Uterus (tissue), 4 donors: ENCODE measurements around the gene RPS14. TPM values are rescaled to one million over a fixed set of nuclear protein-coding genes. Genes with fewer than 3 reads are reported as not detected.

ENCODE experiments used
- DNase-seq, 2 donors: peaks; one replicate each; pipeline ENCODE4 v3.0.0-alpha.2; 2019 to 2020
- H3K27ac ChIP-seq, 2 donors: fragments of 200-600 bp; sonication (generic); 1 replicate in 1 of 2; 2 replicates in 1 of 2; pipeline ENCODE4 v1.5.1; 2016 to 2018
- H3K27me3 ChIP-seq, 2 donors: fragments of 200-600 bp; sonication (generic); one replicate each; pipeline ENCODE4 v1.5.1; 2018 to 2019; ENCODE audit warnings: control low read depth in 1 of 2
- H3K36me3 ChIP-seq, 2 donors: fragments of 200-600 bp; sonication (generic); one replicate each; pipeline ENCODE4 v1.5.1; 2019; ENCODE audit warnings: control low read depth in 1 of 2
- H3K4me1 ChIP-seq, 2 donors: fragments of 200-600 bp; sonication (generic); one replicate each; pipeline ENCODE4 v1.5.1; 2018 to 2019; ENCODE audit warnings: control low read depth in 1 of 2
- H3K4me3 ChIP-seq, 2 donors: fragments of 200-600 bp; sonication (generic); 1 replicate in 1 of 2; 2 replicates in 1 of 2; pipeline ENCODE4 v1.5.1; 2018 to 2019; ENCODE audit warnings: mild to moderate bottlenecking in 1 of 2
- H3K9me3 ChIP-seq, 2 donors: fragments of 200-600 bp; sonication (generic); one replicate each; pipeline ENCODE4 v1.5.1; 2019; ENCODE audit warnings: control low read depth in 1 of 2
- CTCF ChIP-seq, 4 experiments: fragments of 200-600 bp in 2 of 4; fragments of 450-650 bp in 2 of 4; sonication (generic) in 2 of 4; IDR thresholded peaks; one replicate each; pipeline ENCODE4 v1.5.1; 2016 to 2019; ENCODE audit warnings: antibody characterized with exemption in 4 of 4, mild to moderate bottlenecking in 2 of 4, moderate library complexity in 1 of 4
- POLR2A ChIP-seq, 2 donors: fragments of 450-650 bp; IDR thresholded peaks; one replicate each; pipeline ENCODE4 v1.6.1; 2016; ENCODE audit warnings: antibody characterized with exemption in 2 of 2, mild to moderate bottlenecking in 1 of 2, moderate library complexity in 1 of 2
- intact Hi-C: fragments of 100-400 bp; cut with DNase I; formaldehyde crosslinking; loops from one replicate; pipeline ENCODE4 v1.15.1; 2023; ENCODE audit warnings: low total_unique reads
- total RNA-seq, 4 donors: library from RNA; depleted of rRNA in 3 of 4; stranded (reverse); fragments of >200 nt in 3 of 4; gene quantifications; one replicate each; pipeline versions ENCODE4 v1.1.0 to v1.2.4, GENCODE V29; 2014 to 2023
- donor health status: DM: yes; HTN: yes; CAD: no.

RPS14 gene
- total RNA-seq, 4 donors from 2014 or later: 2,445 to 12,361 (median 6,046) TPM

GRCh38 chr5:150441813-150442698 is 7.5 kb downstream of the RPS14 start:
- no peak overlapping the region for H3K4me3 ChIP-seq
- TF ChIP-seq CTCF (IDR thresholded peaks at IDR 0.05): no peak
- TF ChIP-seq POLR2A (IDR thresholded peaks at IDR 0.05): no peak
- H3K27ac ChIP-seq: no peak overlapping the region
- no peaks in the 10 kb centered on the region for H3K9me3 ChIP-seq
- no peak for DNase-seq
- no peaks in the 10 kb centered on the region for H3K36me3 ChIP-seq
- no peaks in the 10 kb centered on the region for H3K27me3 ChIP-seq
- no peaks in the 10 kb centered on the region for H3K4me1 ChIP-seq
- intact Hi-C loops: no loop called here

GRCh38 chr5:150440948-150441812 is 8.4 kb downstream of the RPS14 start:
- TF ChIP-seq CTCF (IDR thresholded peaks at IDR 0.05) (no peak), POLR2A (IDR thresholded peaks at IDR 0.05) (no peak)
- H3K36me3 ChIP-seq: no peaks in the 10 kb centered on the region
- intact Hi-C loops: no loop called here
- H3K9me3 ChIP-seq: no peaks in the 10 kb centered on the region
- DNase-seq: no peak
- H3K4me1 ChIP-seq: no peaks in the 10 kb centered on the region
- no peak overlapping the region for H3K4me3 ChIP-seq
- no peaks in the 10 kb centered on the region for H3K27me3 ChIP-seq
- H3K27ac ChIP-seq: no peak overlapping the region

GRCh38 chr5:150438873-150439546 is 10.5 kb downstream of the RPS14 start:
- TF ChIP-seq CTCF (IDR thresholded peaks at IDR 0.05): peak in 3 of 4 experiments; percentile 14 to 41 (median 22)
- no peak for TF ChIP-seq POLR2A (IDR thresholded peaks at IDR 0.05)
- H3K9me3 ChIP-seq: no peaks in the 10 kb centered on the region
- H3K36me3 ChIP-seq: no peaks in the 10 kb centered on the region
- intact Hi-C loops: no loop called here
- H3K27me3 ChIP-seq: no peaks in the 10 kb centered on the region
- H3K4me3 ChIP-seq: no peak overlapping the region
- no peak for DNase-seq
- no peaks in the 10 kb centered on the region for H3K4me1 ChIP-seq
- H3K27ac ChIP-seq: no peak overlapping the region

- intact Hi-C loops: no loop called here
- Histone ChIP-seq H3K9me3 (no peaks in the 10 kb centered on the region), H3K27ac (no peak overlapping the region), H3K4me3 (no peak overlapping the region), H3K27me3 (no peaks in the 10 kb centered on the region), H3K36me3 (no peaks in the 10 kb centered on the region), H3K4me1 (no peaks in the 10 kb centered on the region)
- DNase-seq: peak; percentile 84 to 92
- no peak for TF ChIP-seq POLR2A (IDR thresholded peaks at IDR 0.05)
- peak; percentile 83 to 91 (median 86) for TF ChIP-seq CTCF (IDR thresholded peaks at IDR 0.05)
These were observed 13.3 kb downstream of the RPS14 start for GRCh38 chr5:150436141-150436680.
